Loucy (cell line): Measurements from ENCODE around the gene RRP1.

Source experiments
- CTCF ChIP-seq: fragments of 200-600 bp; sonication (generic); conservative IDR thresholded peaks from 2 replicates; pipeline ENCODE4 v1.5.1; 2014; ENCODE audit warnings: mild to moderate bottlenecking, antibody characterized with exemption, low read length
- EZH2phosphoT487 ChIP-seq: fragments of 200-600 bp; IDR thresholded peaks from 2 replicates; pipeline ENCODE4 v1.6.1; 2018; ENCODE audit warnings: antibody characterized with exemption, mild to moderate bottlenecking, moderate library complexity, borderline replicate concordance

- no peak for TF ChIP-seq CTCF
- no peak for TF ChIP-seq EZH2phosphoT487
Measured at GRCh38 chr21:43811262-43812105, 22.1 kb downstream of the RRP1 start.
